SJCRH30 (cell line): ENCODE data around the gene CCDC117. TPM values are rescaled to one million over a fixed set of nuclear protein-coding genes. Genes with fewer than 3 reads are reported as not detected.
"Not testable (repeated sequence)": the region's sequence is repeated elsewhere in the genome, so short reads cannot be mapped to it uniquely, and the experiment has no call there.

Source experiments
- DNase-seq, 2 experiments: peaks; one replicate each; pipeline ENCODE4 v3.0.0-alpha.2; 2015 to 2020
- H3K27ac ChIP-seq: fragments of 250-450 bp; sonication (Bioruptor Pico); 2 replicates; pipeline ENCODE4 v1.5.1; 2020; ENCODE audit warnings: mild to moderate bottlenecking, moderate library complexity
- H3K27me3 ChIP-seq: fragments of 250-450 bp; sonication (Bioruptor Pico); 2 replicates; pipeline ENCODE4 v1.5.1; 2020; ENCODE audit warnings: mild to moderate bottlenecking, moderate library complexity
- H3K36me3 ChIP-seq: fragments of 250-450 bp; sonication (Bioruptor Pico); 2 replicates; pipeline ENCODE4 v1.5.1; 2020; ENCODE audit warnings: mild to moderate bottlenecking, moderate library complexity
- H3K4me1 ChIP-seq: fragments of 250-450 bp; sonication (Bioruptor Pico); 2 replicates; pipeline ENCODE4 v1.5.1; 2020; ENCODE audit warnings: mild to moderate bottlenecking, moderate library complexity
- H3K4me3 ChIP-seq: fragments of 250-450 bp; sonication (Bioruptor Pico); 2 replicates; pipeline ENCODE4 v1.5.1; 2020; ENCODE audit warnings: mild to moderate bottlenecking, moderate library complexity
- H3K9me3 ChIP-seq: fragments of 250-450 bp; sonication (Bioruptor Pico); replicated peaks from 2 replicates; pipeline ENCODE4 v1.5.1; 2020; ENCODE audit warnings: mild to moderate bottlenecking, moderate library complexity
- total RNA-seq: library from RNA; depleted of rRNA; stranded (reverse); fragments of >200 nt; shearing (Covaris generic); gene quantifications from 2 replicates; pipeline ENCODE4 v1.2.3, GENCODE V29; 2014; rRNA removed

The CCDC117 gene, protein sequence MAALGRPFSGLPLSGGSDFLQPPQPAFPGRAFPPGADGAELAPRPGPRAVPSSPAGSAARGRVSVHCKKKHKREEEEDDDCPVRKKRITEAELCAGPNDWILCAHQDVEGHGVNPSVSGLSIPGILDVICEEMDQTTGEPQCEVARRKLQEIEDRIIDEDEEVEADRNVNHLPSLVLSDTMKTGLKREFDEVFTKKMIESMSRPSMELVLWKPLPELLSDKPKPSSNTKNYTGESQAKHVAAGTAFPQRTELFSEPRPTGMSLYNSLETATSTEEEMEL
- 43.9 and 44.7 TPM in 2 replicates for total RNA-seq

DNA sequence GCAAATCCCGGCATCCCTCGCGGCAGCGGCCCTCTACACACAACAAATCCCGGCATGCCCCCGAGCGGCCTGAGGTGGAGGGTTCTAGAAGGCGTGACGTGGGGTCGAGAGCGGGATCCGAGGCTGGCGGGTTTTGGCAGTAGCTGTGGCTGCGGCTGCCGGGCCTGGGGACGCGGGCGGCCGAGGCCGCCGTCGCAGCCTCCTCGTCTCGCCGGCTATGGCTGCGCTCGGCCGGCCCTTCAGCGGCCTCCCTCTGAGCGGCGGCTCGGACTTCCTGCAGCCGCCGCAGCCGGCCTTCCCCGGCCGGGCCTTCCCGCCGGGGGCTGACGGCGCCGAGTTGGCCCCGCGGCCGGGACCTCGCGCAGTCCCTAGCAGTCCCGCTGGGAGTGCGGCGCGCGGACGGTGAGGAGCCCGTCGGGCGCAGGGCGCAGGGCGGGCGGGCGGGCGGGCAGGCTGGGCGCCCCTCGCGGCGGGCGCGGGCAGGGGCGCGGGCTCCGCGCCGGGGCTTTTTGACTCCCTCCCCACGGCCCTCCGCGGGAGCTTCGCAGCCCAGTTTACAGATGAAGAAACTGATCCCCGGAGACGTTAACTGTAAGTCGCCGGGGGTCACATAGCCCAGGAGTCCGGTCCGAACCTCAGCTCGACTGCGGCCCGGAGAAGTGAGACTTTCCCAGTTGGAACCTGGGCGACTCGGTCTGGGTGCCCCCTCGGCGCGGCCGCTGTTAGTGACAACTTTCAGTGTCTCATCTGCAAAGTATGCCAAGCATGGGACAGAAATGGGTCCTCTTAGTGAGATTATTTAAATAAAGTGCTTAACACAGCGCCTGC, at the start of gene CCDC117:
TSS of gene CCDC117 (plus strand) at position 63 of the 828 bp plus-strand sequence. CDS start at position 218, 155 bp downstream.
- Histone ChIP-seq H3K9me3 (0 out of 2 replicates have a peak, but pooled peaks cover 3% of the 10 kb centered on the region), H3K4me1 (no peaks in the 10 kb centered on the region), H3K27me3 (no peaks in the 10 kb centered on the region), H3K36me3 (peaks cover 6% of the 10 kb centered on the region; the same call in 1 of the 2 replicates), H3K4me3 (peak within 1 kb of the TSS; percentile 88), H3K27ac (peak within 1 kb of the TSS; percentile 63)
- peak; percentile 95 to 96 for DNase-seq

- no peaks in the 10 kb centered on the region for H3K9me3 ChIP-seq
- no peaks in the 10 kb centered on the region for H3K4me1 ChIP-seq
- no peak overlapping the region for H3K27ac ChIP-seq
- peaks cover 13% of the 10 kb centered on the region for H3K36me3 ChIP-seq
- no peak for DNase-seq
- H3K4me3 ChIP-seq, result no peak overlapping the region
- no peaks in the 10 kb centered on the region for H3K27me3 ChIP-seq
Measured at GRCh38 chr22:28728002-28728401, 44.5 kb upstream of the CCDC117 start.

GRCh38 chr22:28728621-28729313, 43.7 kb upstream of the CCDC117 start:
- DNase-seq, result no peak
- H3K4me1 ChIP-seq, result no peaks in the 10 kb centered on the region
- no peak overlapping the region for H3K4me3 ChIP-seq
- no peaks in the 10 kb centered on the region for H3K27me3 ChIP-seq
- no peaks in the 10 kb centered on the region for H3K9me3 ChIP-seq
- H3K27ac ChIP-seq, result no peak overlapping the region
- H3K36me3 ChIP-seq, result peaks cover 15% of the 10 kb centered on the region

DNA sequence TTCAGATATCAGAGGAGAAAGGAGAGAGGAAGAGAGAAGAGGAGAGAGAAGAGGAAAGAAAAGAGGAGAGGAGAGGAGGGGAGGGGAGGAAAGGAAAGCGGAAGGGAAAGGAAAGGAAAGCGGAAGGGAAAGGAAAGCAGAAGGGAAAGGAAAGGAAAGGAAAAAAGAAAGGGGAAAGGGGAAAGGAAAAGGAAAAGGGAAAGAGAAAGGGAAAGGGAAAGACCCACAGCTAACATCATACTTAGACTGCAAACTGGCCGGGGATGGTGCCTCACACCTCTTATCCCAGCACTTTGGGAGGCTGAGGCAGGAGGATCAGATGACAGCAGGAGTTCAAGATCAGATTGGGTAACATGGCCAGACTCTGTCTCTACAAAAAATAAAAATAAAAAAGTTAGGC, 42.3 kb upstream of the CCDC117 start:
- H3K4me1 ChIP-seq, result no peaks in the 10 kb centered on the region
- peaks cover 8% of the 10 kb centered on the region for H3K36me3 ChIP-seq
- H3K9me3 ChIP-seq, result no peaks in the 10 kb centered on the region
- H3K27me3 ChIP-seq, result no peaks in the 10 kb centered on the region
- DNase-seq, result no peak
- no peak overlapping the region for H3K27ac ChIP-seq
- no peak overlapping the region for H3K4me3 ChIP-seq

- H3K36me3 ChIP-seq, result peaks cover 8% of the 10 kb centered on the region
- H3K9me3 ChIP-seq, result no peaks in the 10 kb centered on the region
- no peak for DNase-seq
- no peaks in the 10 kb centered on the region for H3K4me1 ChIP-seq
- H3K27me3 ChIP-seq, result no peaks in the 10 kb centered on the region
- H3K4me3 ChIP-seq, result no peak overlapping the region
- H3K27ac ChIP-seq, result no peak overlapping the region
Measured at GRCh38 chr22:28734393-28734792, 38.1 kb upstream of the CCDC117 start.

GRCh38 chr22:28736301-28737155, 36.0 kb upstream of the CCDC117 start:
- H3K4me1 ChIP-seq, result 0 out of 2 replicates have a peak, but pooled peaks cover 3% of the 10 kb centered on the region
- no peaks in the 10 kb centered on the region for H3K9me3 ChIP-seq
- H3K27me3 ChIP-seq, result no peaks in the 10 kb centered on the region
- peaks cover 8% of the 10 kb centered on the region for H3K36me3 ChIP-seq
- no peak overlapping the region for H3K27ac ChIP-seq
- H3K4me3 ChIP-seq, result no peak overlapping the region
- no peak for DNase-seq

GRCh38 chr22:28737701-28738100, 34.8 kb upstream of the CCDC117 start:
- Histone ChIP-seq H3K4me3 (no peak overlapping the region), H3K27ac (no peak overlapping the region), H3K9me3 (no peaks in the 10 kb centered on the region), H3K4me1 (0 out of 2 replicates have a peak, but pooled peaks cover 3% of the 10 kb centered on the region), H3K27me3 (no peaks in the 10 kb centered on the region), H3K36me3 (peaks cover 8% of the 10 kb centered on the region)
- no peak for DNase-seq

DNA sequence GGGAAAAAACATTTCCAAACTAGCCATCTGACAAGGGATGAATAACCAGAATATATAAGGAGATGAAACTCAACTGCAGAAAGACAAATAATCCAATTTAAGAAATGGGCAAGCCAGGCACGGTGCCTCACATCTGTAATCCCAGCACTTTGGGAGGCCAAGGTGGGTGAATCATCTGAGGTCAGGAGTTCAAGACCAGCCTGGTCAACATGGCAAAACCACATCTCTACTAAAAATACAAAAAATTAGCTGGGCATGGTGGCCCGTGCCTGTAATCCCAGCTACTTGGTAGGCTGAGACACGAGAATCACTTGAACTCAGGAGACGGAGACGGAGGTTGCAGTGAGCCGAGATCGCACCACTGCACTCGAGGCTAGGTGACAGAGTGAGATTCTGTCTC, 33.6 kb upstream of the CCDC117 start:
- H3K27me3 ChIP-seq, H3K27ac ChIP-seq, H3K36me3 ChIP-seq, H3K9me3 ChIP-seq, DNase-seq, H3K4me3 ChIP-seq, H3K4me1 ChIP-seq: not testable (repeated sequence)

GRCh38 chr22:28741200-28741784, 31.2 kb upstream of the CCDC117 start:
- Histone ChIP-seq H3K36me3 (peaks cover 11% of the 10 kb centered on the region; the same call in 1 of the 2 replicates), H3K27me3 (no peaks in the 10 kb centered on the region), H3K4me3 (peak overlapping the region; percentile 96), H3K27ac (peak overlapping the region; percentile 94), H3K4me1 (0 out of 2 replicates have a peak, but pooled peaks cover 3% of the 10 kb centered on the region), H3K9me3 (no peaks in the 10 kb centered on the region)
- peak in 1 of 2 experiments; percentile 6 for DNase-seq

GRCh38 chr22:28741785-28742561, 30.5 kb upstream of the CCDC117 start, which contains the start of the genes CHEK2 and HSCB:
Gene CHEK2, minus strand, starts transcription at chr22:28741820. Its CDS starts 7,099 bp downstream, at chr22:28734721.
Gene HSCB, plus strand, starts transcription at chr22:28742039. Its CDS starts 57 bp downstream, at chr22:28742096.
- peak; percentile 99 for DNase-seq
- H3K27ac ChIP-seq, result peak within 1 kb of the TSS; percentile 94
- no peaks in the 10 kb centered on the region for H3K9me3 ChIP-seq
- H3K27me3 ChIP-seq, result no peaks in the 10 kb centered on the region
- H3K4me1 ChIP-seq, result 0 out of 2 replicates have a peak, but pooled peaks cover 3% of the 10 kb centered on the region
- H3K36me3 ChIP-seq, result peaks cover 11% of the 10 kb centered on the region; the same call in 1 of the 2 replicates
- peak within 1 kb of the TSS; percentile 96 for H3K4me3 ChIP-seq

- Histone ChIP-seq H3K36me3 (peaks cover 11% of the 10 kb centered on the region; the same call in 1 of the 2 replicates), H3K9me3 (no peaks in the 10 kb centered on the region), H3K4me1 (0 out of 2 replicates have a peak, but pooled peaks cover 3% of the 10 kb centered on the region), H3K27me3 (no peaks in the 10 kb centered on the region), H3K4me3 (peak overlapping the region; percentile 96), H3K27ac (peak overlapping the region; percentile 94)
- no peak for DNase-seq
Measured at GRCh38 chr22:28742562-28742962, 29.9 kb upstream of the CCDC117 start.

- H3K4me3 ChIP-seq, result no peak overlapping the region
- H3K4me1 ChIP-seq, result 0 out of 2 replicates have a peak, but pooled peaks cover 3% of the 10 kb centered on the region
- no peak overlapping the region for H3K27ac ChIP-seq
- no peaks in the 10 kb centered on the region for H3K27me3 ChIP-seq
- H3K36me3 ChIP-seq, result peaks cover 11% of the 10 kb centered on the region; the same call in 1 of the 2 replicates
- DNase-seq, result no peak
- H3K9me3 ChIP-seq, result no peaks in the 10 kb centered on the region
Measured at GRCh38 chr22:28743852-28744251, 28.6 kb upstream of the CCDC117 start.

- Histone ChIP-seq H3K27ac (no peak overlapping the region), H3K4me3 (no peak overlapping the region), H3K4me1 (no peaks in the 10 kb centered on the region), H3K9me3 (no peaks in the 10 kb centered on the region; the same call in 1 of the 2 replicates), H3K36me3 (peaks cover 9% of the 10 kb centered on the region), H3K27me3 (no peaks in the 10 kb centered on the region)
- no peak for DNase-seq
Measured at GRCh38 chr22:28750471-28750881, 22.0 kb upstream of the CCDC117 start.
